SK-N-SH treated with all-trans-retinoic acid at 6 μM for 48 hours (cell line): ENCODE data around the gene PRR11.
A peak's percentile ranks its signal among the peaks of the same experiment; 100 is the strongest.

ENCODE experiments used
- ATAC-seq: fragments of 200-7000 bp; cut with Tn5 transposase; 3 replicates; pipeline ENCODE4 v1.9.1; 2020; ENCODE audit warnings: mild to moderate bottlenecking, moderate library complexity
- ARNTL ChIP-seq: fragments of 450-650 bp; formaldehyde crosslinking; IDR thresholded peaks from 2 replicates; pipeline ENCODE4 v1.5.0; 2020; ENCODE audit warnings: low read depth, mild to moderate bottlenecking, moderate library complexity, borderline replicate concordance
- BACH2 ChIP-seq: fragments of 250-450 bp; sonication (Bioruptor Pico); IDR thresholded peaks from 2 replicates; pipeline ENCODE4 v1.9.0; 2021; ENCODE audit warnings: mild to moderate bottlenecking, borderline replicate concordance
- CREB5 ChIP-seq: fragments of 250-450 bp; sonication (Bioruptor Pico); IDR thresholded peaks from 2 replicates; pipeline ENCODE4 v1.5.1; 2020; ENCODE audit warnings: low read depth, mild to moderate bottlenecking, moderate library complexity
- CSDC2 ChIP-seq: fragments of 250-450 bp; sonication (Bioruptor Pico); IDR thresholded peaks from 2 replicates; pipeline ENCODE4 v1.5.0; 2020; ENCODE audit warnings: mild to moderate bottlenecking, moderate library complexity
- ESRRG ChIP-seq: fragments of 250-450 bp; sonication (Bioruptor Pico); IDR thresholded peaks from 2 replicates; pipeline ENCODE4 v1.6.1; 2021; ENCODE audit warnings: mild to moderate bottlenecking
- GLIS3 ChIP-seq: fragments of 250-450 bp; sonication (Bioruptor Pico); IDR thresholded peaks from 2 replicates; pipeline ENCODE4 v1.5.0; 2020; ENCODE audit warnings: mild to moderate bottlenecking, moderate library complexity
- OSR1 ChIP-seq: fragments of 250-450 bp; sonication (Bioruptor Pico); IDR thresholded peaks from 2 replicates; pipeline ENCODE4 v1.8.0; 2022; ENCODE audit warnings: moderate library complexity, mild to moderate bottlenecking, inconsistent platforms
- POU6F1 ChIP-seq: fragments of 250-450 bp; sonication (Bioruptor Pico); IDR thresholded peaks from 2 replicates; pipeline ENCODE4 v1.8.0; 2021; ENCODE audit warnings: low read depth, mild to moderate bottlenecking, moderate library complexity, borderline replicate concordance
- PPARA ChIP-seq: fragments of 250-450 bp; sonication (Bioruptor Pico); IDR thresholded peaks from 2 replicates; pipeline ENCODE4 v1.5.0; 2020; ENCODE audit warnings: mild to moderate bottlenecking, borderline replicate concordance
- SNAI2 ChIP-seq: fragments of 250-450 bp; sonication (Bioruptor Pico); IDR thresholded peaks from 2 replicates; pipeline ENCODE4 v1.5.0; 2020; ENCODE audit warnings: mild to moderate bottlenecking, moderate library complexity
- TCF4 ChIP-seq: fragments of 250-450 bp; sonication (Bioruptor Pico); IDR thresholded peaks from 2 replicates; pipeline ENCODE4 v1.8.0; 2021; ENCODE audit warnings: mild to moderate bottlenecking, moderate library complexity, borderline replicate concordance
- TOX ChIP-seq: fragments of 250-450 bp; sonication (Bioruptor Pico); IDR thresholded peaks from 2 replicates; pipeline ENCODE4 v1.8.0; 2021; ENCODE audit warnings: mild to moderate bottlenecking, moderate library complexity, borderline replicate concordance
- TSHZ2 ChIP-seq: fragments of 250-450 bp; sonication (Bioruptor Pico); IDR thresholded peaks from 2 replicates; pipeline ENCODE4 v1.5.0; 2020; ENCODE audit warnings: mild to moderate bottlenecking, moderate library complexity
- ZC3H10 ChIP-seq: fragments of 250-450 bp; sonication (Bioruptor Pico); IDR thresholded peaks from 2 replicates; pipeline ENCODE4 v1.5.1; 2021; ENCODE audit warnings: mild to moderate bottlenecking, moderate library complexity
- ZFP3 ChIP-seq: fragments of 250-450 bp; sonication (Bioruptor Pico); IDR thresholded peaks from 2 replicates; pipeline ENCODE4 v1.5.0; 2020; ENCODE audit warnings: mild to moderate bottlenecking, moderate library complexity
- ZFP30 ChIP-seq: fragments of 450-650 bp; formaldehyde crosslinking; IDR thresholded peaks from 2 replicates; pipeline ENCODE4 v1.5.0; 2022; ENCODE audit warnings: mild to moderate bottlenecking, moderate library complexity
- ZNF565 ChIP-seq: fragments of 450-650 bp; formaldehyde crosslinking; conservative IDR thresholded peaks from 2 replicates; pipeline ENCODE4 v1.5.0; 2020; ENCODE audit warnings: low read depth, mild to moderate bottlenecking, moderate library complexity
- ZNF70 ChIP-seq: fragments of 450-650 bp; formaldehyde crosslinking; IDR thresholded peaks from 2 replicates; pipeline ENCODE4 v1.5.0; 2020; ENCODE audit warnings: mild to moderate bottlenecking, moderate library complexity
- ZNF8 ChIP-seq: fragments of 450-650 bp; formaldehyde crosslinking; IDR thresholded peaks from 2 replicates; pipeline ENCODE4 v1.5.0; 2020; ENCODE audit warnings: mild to moderate bottlenecking, moderate library complexity
- TF ChIP-seq, protein P1 (sequence below): fragments of 250-450 bp; sonication (Bioruptor Pico); IDR thresholded peaks from 2 replicates; pipeline ENCODE4 v1.8.0; 2020; ENCODE audit warnings: mild to moderate bottlenecking, moderate library complexity, borderline replicate concordance

The PRR11 gene

DNA sequence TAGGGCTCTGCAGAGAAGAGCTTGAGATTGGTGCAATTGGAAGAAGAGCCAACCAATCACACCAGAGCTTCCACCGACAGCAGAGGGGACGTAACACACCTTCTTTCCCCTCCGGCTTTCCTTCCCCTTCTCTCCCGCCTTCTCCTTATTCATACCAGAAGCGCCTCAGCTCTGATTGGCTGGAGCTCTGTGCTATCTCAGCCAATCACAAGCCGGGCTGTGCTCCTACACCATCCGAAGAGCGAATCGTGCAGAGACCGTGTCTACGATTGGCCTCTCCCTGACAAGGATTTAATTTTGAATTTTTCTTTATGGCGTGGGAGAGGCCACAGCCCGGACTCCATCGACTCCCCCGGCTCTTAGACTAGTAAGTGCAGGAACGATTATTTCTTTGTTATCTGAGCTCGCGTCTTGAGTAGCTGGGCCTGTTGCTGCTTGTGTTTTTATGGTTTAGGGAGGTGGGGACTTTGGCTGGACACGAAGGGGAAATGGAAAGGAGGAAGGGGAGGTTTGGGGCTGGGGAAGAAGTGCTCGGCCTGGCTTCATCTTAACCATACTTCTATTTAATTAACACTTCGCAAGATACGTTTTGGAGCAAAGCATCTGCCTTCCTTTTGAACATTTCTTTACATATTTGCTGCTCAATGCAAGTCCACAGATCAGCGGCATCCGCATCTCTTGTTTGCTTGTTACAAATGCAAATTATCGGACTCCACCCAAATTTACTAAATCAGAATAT lies at the start of gene PRR11:
Gene PRR11 (plus strand): TSS at position 308 of the 739 bp plus-strand sequence. CDS start 14,007 bp downstream, outside the sequence.
- TF ChIP-seq ESRRG (no peak), TCF4 (CRISPR knock-in tag) (no peak), ZNF8 (CRISPR knock-in tag) (no peak), GLIS3 (CRISPR knock-in tag) (no peak), TOX (no peak), SNAI2 (CRISPR knock-in tag) (no peak), CSDC2 (CRISPR knock-in tag) (no peak), ZFP30 (CRISPR knock-in tag) (no peak), ZNF565 (no peak), ZFP3 (no peak), PPARA (CRISPR knock-in tag) (no peak), ARNTL (CRISPR knock-in tag) (no peak)
- TF ChIP-seq, protein P1, sequence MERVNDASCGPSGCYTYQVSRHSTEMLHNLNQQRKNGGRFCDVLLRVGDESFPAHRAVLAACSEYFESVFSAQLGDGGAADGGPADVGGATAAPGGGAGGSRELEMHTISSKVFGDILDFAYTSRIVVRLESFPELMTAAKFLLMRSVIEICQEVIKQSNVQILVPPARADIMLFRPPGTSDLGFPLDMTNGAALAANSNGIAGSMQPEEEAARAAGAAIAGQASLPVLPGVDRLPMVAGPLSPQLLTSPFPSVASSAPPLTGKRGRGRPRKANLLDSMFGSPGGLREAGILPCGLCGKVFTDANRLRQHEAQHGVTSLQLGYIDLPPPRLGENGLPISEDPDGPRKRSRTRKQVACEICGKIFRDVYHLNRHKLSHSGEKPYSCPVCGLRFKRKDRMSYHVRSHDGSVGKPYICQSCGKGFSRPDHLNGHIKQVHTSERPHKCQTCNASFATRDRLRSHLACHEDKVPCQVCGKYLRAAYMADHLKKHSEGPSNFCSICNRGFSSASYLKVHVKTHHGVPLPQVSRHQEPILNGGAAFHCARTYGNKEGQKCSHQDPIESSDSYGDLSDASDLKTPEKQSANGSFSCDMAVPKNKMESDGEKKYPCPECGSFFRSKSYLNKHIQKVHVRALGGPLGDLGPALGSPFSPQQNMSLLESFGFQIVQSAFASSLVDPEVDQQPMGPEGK (CRISPR knock-in tag), result no peak
- TF ChIP-seq, all 23 proteins: peak for 0
- ATAC-seq, result peak; percentile 91

- 0 out of 2 replicates have a peak, but pooled peaks have one; percentile 12 for TF ChIP-seq ZFP3
- TF ChIP-seq ZC3H10, result no peak
- peak; percentile 65 for ATAC-seq
Measured at GRCh38 chr17:59105852-59106462, 49.6 kb upstream of the PRR11 start.

GRCh38 chr17:59106463-59107305 lies 48.9 kb upstream of the PRR11 start, which contains the start of gene TRIM37:
Gene TRIM37, minus strand, starts transcription at chr17:59106880. Its CDS starts 419 bp downstream, at chr17:59106461.
- TF ChIP-seq POU6F1 (peak; percentile 69; the same call in 1 of the 2 replicates), ARNTL (CRISPR knock-in tag) (no peak), ZNF565 (no peak), TCF4 (CRISPR knock-in tag) (0 out of 2 replicates have a peak, but pooled peaks have one; percentile 20), CSDC2 (CRISPR knock-in tag) (0 out of 2 replicates have a peak, but pooled peaks have one; percentile 40), ZNF8 (CRISPR knock-in tag) (no peak), ZC3H10 (no peak), GLIS3 (CRISPR knock-in tag) (peak; percentile 53; the same call in 1 of the 2 replicates), OSR1 (CRISPR knock-in tag) (no peak), TSHZ2 (no peak; the same call in 1 of the 2 replicates), ZFP3 (peak; percentile 58; the same call in 1 of the 2 replicates), CREB5 (no peak), ZNF70 (no peak), BACH2 (no peak)
- TF ChIP-seq, all 23 proteins: peak for 5
- peak; percentile 97 for ATAC-seq
